Glutamatergic neuron (in vitro differentiated cells): ENCODE data around the gene ANGPTL4. TPM values are rescaled to one million over a fixed set of nuclear protein-coding genes. Genes with fewer than 3 reads are reported as not detected.
A peak's percentile ranks its signal among the peaks of the same experiment; 100 is the strongest.
"Not testable (repeated sequence)": the region's sequence is repeated elsewhere in the genome, so short reads cannot be mapped to it uniquely, and the experiment has no call there.

Experiments used
- DNase-seq: peaks from one replicate; pipeline ENCODE4 v3.0.0; 2022
- H3K27ac Mint-ChIP-seq: one replicate; pipeline ENCODE4 v1.8.0; 2020; ENCODE audit warnings: mild to moderate bottlenecking, mixed read lengths, inconsistent platforms; ENCODE audit not compliant: unreplicated experiment
- H3K27me3 Mint-ChIP-seq: one replicate; pipeline ENCODE4 v1.8.0; 2020; ENCODE audit warnings: mild to moderate bottlenecking, moderate library complexity, mixed read lengths, inconsistent platforms; ENCODE audit not compliant: unreplicated experiment
- H3K36me3 Mint-ChIP-seq: one replicate; pipeline ENCODE4 v1.8.0; 2020; ENCODE audit warnings: mild to moderate bottlenecking, mixed read lengths, inconsistent platforms; ENCODE audit not compliant: unreplicated experiment
- H3K4me1 Mint-ChIP-seq: one replicate; pipeline ENCODE4 v1.8.0; 2020; ENCODE audit warnings: mild to moderate bottlenecking, low read depth, mixed read lengths, inconsistent platforms; ENCODE audit not compliant: unreplicated experiment
- H3K4me3 Mint-ChIP-seq: one replicate; pipeline ENCODE4 v1.8.0; 2020; ENCODE audit warnings: mild to moderate bottlenecking, mixed read lengths, inconsistent platforms; ENCODE audit not compliant: unreplicated experiment
- H3K9me3 Mint-ChIP-seq: one replicate; pipeline ENCODE4 v1.8.0; 2020; ENCODE audit warnings: mild to moderate bottlenecking, moderate library complexity, mixed read lengths, inconsistent platforms; ENCODE audit not compliant: unreplicated experiment
- long read RNA-seq: library from polyadenylated mRNA; unstranded; transcript quantifications from one replicate; pipeline ENCODE4 v2.0.0, GENCODE V29; 2020; ENCODE audit not compliant: unreplicated experiment
- total RNA-seq: library from RNA; stranded (reverse); fragmentation: NEBNext Ultra II Directional; extraction: Animal tissue kit (Norgen Biotek cat#: 25700); gene quantifications from one replicate; pipeline ENCODE4 v1.2.1, GENCODE V29; 2021; ENCODE audit not compliant: unreplicated experiment
- TF ChIP-seq, protein P1 (sequence below): fragments of 200-600 bp; sonication (generic); IDR thresholded peaks from one replicate; pipeline ENCODE4 v1.5.0; 2021; ENCODE audit not compliant: partially characterized antibody, unreplicated experiment

The ANGPTL4 gene, protein sequence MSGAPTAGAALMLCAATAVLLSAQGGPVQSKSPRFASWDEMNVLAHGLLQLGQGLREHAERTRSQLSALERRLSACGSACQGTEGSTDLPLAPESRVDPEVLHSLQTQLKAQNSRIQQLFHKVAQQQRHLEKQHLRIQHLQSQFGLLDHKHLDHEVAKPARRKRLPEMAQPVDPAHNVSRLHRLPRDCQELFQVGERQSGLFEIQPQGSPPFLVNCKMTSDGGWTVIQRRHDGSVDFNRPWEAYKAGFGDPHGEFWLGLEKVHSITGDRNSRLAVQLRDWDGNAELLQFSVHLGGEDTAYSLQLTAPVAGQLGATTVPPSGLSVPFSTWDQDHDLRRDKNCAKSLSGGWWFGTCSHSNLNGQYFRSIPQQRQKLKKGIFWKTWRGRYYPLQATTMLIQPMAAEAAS
- 0.51 TPM for total RNA-seq
- long read RNA-seq = 0 reads

DNA sequence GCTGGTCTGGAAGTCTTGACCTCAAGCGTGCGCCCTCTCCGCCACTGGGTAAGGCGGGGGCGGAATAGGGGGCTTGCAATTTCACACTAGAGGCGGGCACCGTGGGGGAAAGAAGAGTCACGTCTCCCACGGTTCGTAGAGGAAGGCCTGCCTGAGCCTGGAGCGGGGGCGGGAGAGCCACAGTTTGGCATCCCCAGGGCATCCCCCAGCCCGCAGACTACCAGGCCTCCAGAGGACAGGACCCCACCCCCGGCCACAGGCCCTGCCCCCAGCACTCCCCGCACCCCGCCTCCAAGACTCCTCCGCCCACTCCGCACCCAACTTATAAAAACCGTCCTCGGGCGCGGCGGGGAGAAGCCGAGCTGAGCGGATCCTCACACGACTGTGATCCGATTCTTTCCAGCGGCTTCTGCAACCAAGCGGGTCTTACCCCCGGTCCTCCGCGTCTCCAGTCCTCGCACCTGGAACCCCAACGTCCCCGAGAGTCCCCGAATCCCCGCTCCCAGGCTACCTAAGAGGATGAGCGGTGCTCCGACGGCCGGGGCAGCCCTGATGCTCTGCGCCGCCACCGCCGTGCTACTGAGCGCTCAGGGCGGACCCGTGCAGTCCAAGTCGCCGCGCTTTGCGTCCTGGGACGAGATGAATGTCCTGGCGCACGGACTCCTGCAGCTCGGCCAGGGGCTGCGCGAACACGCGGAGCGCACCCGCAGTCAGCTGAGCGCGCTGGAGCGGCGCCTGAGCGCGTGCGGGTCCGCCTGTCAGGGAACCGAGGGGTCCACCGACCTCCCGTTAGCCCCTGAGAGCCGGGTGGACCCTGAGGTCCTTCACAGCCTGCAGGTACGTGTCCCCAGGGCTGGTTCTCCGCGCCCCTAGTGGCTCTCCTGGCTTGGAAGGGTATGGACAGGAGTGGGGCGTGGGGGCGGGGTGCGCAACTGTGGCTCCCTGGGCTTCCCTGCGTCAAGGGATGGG is at the start of gene ANGPTL4:
Gene ANGPTL4 (plus strand): TSS at position 353 of the 969 bp plus-strand sequence. CDS start 167 bp downstream, at position 520.
- Mint-ChIP-seq H3K36me3 (no peaks in the 10 kb centered on the region), H3K27ac (no peak within 1 kb of the TSS), H3K9me3 (peaks cover 4% of the 10 kb centered on the region), H3K4me1 (peaks cover 2% of the 10 kb centered on the region), H3K27me3 (peaks cover 14% of the 10 kb centered on the region), H3K4me3 (peak within 1 kb of the TSS; percentile 77)
- DNase-seq = peak; percentile 64
- TF ChIP-seq, protein P1, sequence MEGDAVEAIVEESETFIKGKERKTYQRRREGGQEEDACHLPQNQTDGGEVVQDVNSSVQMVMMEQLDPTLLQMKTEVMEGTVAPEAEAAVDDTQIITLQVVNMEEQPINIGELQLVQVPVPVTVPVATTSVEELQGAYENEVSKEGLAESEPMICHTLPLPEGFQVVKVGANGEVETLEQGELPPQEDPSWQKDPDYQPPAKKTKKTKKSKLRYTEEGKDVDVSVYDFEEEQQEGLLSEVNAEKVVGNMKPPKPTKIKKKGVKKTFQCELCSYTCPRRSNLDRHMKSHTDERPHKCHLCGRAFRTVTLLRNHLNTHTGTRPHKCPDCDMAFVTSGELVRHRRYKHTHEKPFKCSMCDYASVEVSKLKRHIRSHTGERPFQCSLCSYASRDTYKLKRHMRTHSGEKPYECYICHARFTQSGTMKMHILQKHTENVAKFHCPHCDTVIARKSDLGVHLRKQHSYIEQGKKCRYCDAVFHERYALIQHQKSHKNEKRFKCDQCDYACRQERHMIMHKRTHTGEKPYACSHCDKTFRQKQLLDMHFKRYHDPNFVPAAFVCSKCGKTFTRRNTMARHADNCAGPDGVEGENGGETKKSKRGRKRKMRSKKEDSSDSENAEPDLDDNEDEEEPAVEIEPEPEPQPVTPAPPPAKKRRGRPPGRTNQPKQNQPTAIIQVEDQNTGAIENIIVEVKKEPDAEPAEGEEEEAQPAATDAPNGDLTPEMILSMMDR = no peak

DNA sequence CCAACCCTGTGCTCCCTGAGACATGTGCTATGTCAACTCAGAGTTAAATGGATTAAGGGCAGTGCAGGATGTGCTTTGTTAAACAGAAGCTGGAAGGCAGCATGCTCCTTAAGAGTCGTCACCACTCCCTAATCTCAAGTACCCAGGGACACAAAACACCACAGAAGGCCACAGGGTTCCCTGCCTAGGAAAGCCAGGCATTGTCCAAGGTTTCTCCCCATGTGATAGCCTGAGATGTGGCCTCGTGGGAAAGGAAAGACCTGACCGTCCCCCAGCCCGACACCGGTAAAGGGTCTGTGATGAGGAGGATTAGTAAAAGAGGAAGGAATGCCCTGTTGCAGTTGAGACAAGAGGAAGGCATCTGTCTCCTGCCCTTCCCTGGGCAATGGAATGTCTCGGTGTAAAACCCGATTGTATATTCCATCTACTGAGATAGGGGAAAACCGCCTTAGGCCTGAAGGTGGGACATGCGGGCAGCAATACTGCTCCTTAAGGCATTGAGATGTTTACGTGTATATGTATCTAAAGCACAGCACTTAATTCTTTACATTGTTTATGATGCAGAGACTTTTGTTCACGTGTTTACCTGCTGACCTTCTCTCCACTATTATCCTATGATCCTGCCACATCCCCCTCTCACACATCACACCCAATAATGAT is 48.8 kb upstream of the ANGPTL4 start:
- H3K9me3 Mint-ChIP-seq, H3K27me3 Mint-ChIP-seq, DNase-seq, H3K27ac Mint-ChIP-seq, H3K36me3 Mint-ChIP-seq, H3K4me3 Mint-ChIP-seq, H3K4me1 Mint-ChIP-seq: not testable (repeated sequence)

DNA sequence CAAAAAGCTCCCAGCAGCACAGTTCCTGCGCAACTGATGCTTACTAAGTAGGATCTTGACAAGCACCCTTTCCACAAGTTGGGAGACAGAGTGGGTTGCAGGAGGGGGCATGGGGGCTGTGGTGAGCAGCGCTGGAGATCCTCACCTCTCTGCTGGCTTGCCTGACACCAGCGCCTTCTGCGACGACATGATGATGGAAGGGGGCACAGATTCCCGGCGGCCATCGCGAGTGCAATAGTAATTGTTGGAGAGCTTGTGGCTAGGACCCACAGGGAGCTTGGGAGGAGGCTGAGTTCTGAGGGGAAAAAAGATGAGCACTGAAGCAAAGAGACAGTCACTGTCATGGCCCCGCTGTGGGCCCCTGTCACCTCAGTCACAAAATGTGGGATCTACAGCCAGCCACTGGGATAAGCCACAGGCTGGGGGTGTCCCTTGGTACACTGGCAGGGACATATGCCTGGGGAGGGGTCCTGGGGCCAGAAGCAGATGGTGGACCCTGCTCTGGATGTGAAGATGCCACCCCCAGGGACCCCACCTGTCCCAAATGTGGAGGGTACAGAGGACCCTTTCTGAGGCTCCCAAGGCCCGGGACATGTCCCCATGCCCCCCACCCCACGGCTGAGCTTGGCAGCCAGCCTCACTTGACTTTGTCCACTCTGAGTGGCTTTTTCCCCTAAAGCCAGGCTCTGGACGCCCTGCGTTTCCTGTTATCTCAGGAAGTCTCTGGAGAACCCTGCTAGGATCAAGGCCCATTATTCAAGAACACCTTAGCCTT is 47.4 kb upstream of the ANGPTL4 start:
- no peak overlapping the region for H3K4me3 Mint-ChIP-seq
- TF ChIP-seq, protein P1 = no peak
- peaks cover 5% of the 10 kb centered on the region for H3K4me1 Mint-ChIP-seq
- H3K27me3 Mint-ChIP-seq = peaks cover 4% of the 10 kb centered on the region
- H3K36me3 Mint-ChIP-seq = no peaks in the 10 kb centered on the region
- H3K9me3 Mint-ChIP-seq = peaks cover 2% of the 10 kb centered on the region
- no peak for DNase-seq
- H3K27ac Mint-ChIP-seq = peak overlapping the region; percentile 48

DNA sequence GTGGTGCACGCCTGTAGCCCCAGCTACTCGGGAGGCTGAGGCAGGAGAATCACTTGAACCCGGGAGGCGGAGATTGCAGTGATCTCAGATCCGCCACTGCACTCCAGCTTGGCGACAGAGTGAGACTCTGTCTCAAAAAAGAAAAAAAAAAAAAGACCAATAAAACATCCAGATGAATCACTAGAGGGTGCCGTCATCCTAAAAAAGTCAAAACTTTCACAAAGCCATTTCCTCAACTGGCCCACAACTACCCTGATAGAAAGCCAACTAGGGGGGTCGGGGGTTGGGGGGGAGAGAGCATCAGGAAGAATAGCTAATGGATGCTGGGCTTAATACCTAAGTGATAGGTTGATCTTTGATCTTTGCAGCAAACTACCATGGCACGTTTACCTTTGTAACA is 45.1 kb upstream of the ANGPTL4 start:
- not testable (repeated sequence) for H3K4me1 Mint-ChIP-seq, DNase-seq

DNA sequence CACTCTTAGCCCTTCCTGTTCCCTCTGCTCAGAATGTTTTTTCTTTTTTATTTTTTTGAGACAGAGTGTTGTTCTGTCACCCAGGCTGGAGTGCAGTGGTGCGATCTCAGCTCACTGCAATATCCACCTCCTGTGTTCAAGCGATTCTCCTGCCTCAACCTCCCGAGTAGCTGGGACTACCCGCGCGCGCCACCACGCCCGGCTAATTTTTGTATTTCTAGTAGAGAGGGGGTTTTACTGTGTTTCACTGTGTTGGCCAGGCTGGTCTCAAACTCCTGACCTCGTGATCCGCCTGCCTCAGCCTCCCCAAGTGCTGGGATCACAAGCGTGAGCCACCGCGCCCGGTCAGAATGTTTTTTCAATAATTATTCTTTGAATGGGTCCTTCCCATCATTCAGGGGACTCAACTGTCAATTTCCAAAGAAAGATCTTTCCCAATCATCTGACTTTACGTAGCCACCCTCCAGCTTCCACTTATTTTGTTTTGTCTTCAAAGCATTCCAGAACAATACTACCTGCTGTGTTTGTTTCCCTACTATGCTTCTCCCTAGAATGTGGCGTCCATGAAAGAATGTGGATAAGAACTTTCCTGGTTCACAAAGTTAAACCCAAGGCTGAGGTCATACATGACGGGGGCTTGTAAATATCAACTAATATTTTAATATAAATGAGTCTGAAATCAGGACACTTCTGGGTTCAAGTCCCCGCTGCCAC is 44.0 kb upstream of the ANGPTL4 start:
- Mint-ChIP-seq H3K4me3 (peak overlapping the region; percentile 98), H3K4me1 (peaks cover 9% of the 10 kb centered on the region), H3K27ac (peak overlapping the region; percentile 98), H3K9me3 (peaks cover 9% of the 10 kb centered on the region), H3K27me3 (peaks cover 4% of the 10 kb centered on the region), H3K36me3 (no peaks in the 10 kb centered on the region)
- TF ChIP-seq, protein P1 = no peak
- no peak for DNase-seq

More for the DNA sequence above, 45.1 kb upstream of the ANGPTL4 start:
- H3K4me3 Mint-ChIP-seq, H3K27ac Mint-ChIP-seq, H3K36me3 Mint-ChIP-seq, H3K9me3 Mint-ChIP-seq, H3K27me3 Mint-ChIP-seq: not testable (repeated sequence)
